Brain pericyte (primary cell): Measurements from ENCODE around the gene DAZAP2.
"Not testable (repeated sequence)": the region's sequence is repeated elsewhere in the genome, so short reads cannot be mapped to it uniquely, and the experiment has no call there.

Experiments
- DNase-seq: peaks from one replicate; pipeline ENCODE4 v3.0.0-alpha.2; 2012; ENCODE audit warnings: low read depth, low spot score

DAZAP2 gene

GRCh38 chr12:51247523-51248206 is 9.0 kb downstream of the DAZAP2 start:
- DNase-seq, result no peak

- DNase-seq, result no peak
Observed at GRCh38 chr12:51253276-51253675, 14.7 kb downstream of the DAZAP2 start.

GRCh38 chr12:51254536-51254935 is 15.9 kb downstream of the DAZAP2 start:
- no peak for DNase-seq

GRCh38 chr12:51259600-51259999 is 21.0 kb downstream of the DAZAP2 start:
- DNase-seq, result not testable (repeated sequence)

- no peak for DNase-seq
Observed at GRCh38 chr12:51262758-51263177, 24.1 kb downstream of the DAZAP2 start.

GRCh38 chr12:51263341-51263740 is 24.7 kb downstream of the DAZAP2 start:
- DNase-seq, result no peak

GRCh38 chr12:51264297-51264696 is 25.7 kb downstream of the DAZAP2 start:
- no peak for DNase-seq

- no peak for DNase-seq
Observed at GRCh38 chr12:51265024-51265423, 26.4 kb downstream of the DAZAP2 start.

- no peak for DNase-seq
Observed at GRCh38 chr12:51269174-51270066, 30.8 kb downstream of the DAZAP2 start.

GRCh38 chr12:51270067-51270950 is 31.7 kb downstream of the DAZAP2 start, which contains the start of gene SMAGP:
Gene SMAGP, minus strand, starts transcription at chr12:51270415. Its CDS starts 1,137 bp downstream, at chr12:51269278.
- no peak for DNase-seq

- no peak for DNase-seq
Observed at GRCh38 chr12:51270951-51271518, 32.4 kb downstream of the DAZAP2 start.

- DNase-seq, result not testable (repeated sequence)
Observed at GRCh38 chr12:51272810-51273209, 34.2 kb downstream of the DAZAP2 start.

- no peak for DNase-seq
Observed at GRCh38 chr12:51275088-51275487, 36.5 kb downstream of the DAZAP2 start.

- no peak for DNase-seq
Observed at GRCh38 chr12:51281202-51281924, 42.7 kb downstream of the DAZAP2 start.

GRCh38 chr12:51285843-51286242 is 47.2 kb downstream of the DAZAP2 start:
- DNase-seq, result no peak

- not testable (repeated sequence) for DNase-seq
Observed at GRCh38 chr12:51291603-51292513, 53.2 kb downstream of the DAZAP2 start.
